ENCODE data around the gene GABRB2.
"Not testable (repeated sequence)": the region's sequence is repeated elsewhere in the genome, so short reads cannot be mapped to it uniquely, and the experiment has no call there.

- TF ChIP-seq, protein P1, sequence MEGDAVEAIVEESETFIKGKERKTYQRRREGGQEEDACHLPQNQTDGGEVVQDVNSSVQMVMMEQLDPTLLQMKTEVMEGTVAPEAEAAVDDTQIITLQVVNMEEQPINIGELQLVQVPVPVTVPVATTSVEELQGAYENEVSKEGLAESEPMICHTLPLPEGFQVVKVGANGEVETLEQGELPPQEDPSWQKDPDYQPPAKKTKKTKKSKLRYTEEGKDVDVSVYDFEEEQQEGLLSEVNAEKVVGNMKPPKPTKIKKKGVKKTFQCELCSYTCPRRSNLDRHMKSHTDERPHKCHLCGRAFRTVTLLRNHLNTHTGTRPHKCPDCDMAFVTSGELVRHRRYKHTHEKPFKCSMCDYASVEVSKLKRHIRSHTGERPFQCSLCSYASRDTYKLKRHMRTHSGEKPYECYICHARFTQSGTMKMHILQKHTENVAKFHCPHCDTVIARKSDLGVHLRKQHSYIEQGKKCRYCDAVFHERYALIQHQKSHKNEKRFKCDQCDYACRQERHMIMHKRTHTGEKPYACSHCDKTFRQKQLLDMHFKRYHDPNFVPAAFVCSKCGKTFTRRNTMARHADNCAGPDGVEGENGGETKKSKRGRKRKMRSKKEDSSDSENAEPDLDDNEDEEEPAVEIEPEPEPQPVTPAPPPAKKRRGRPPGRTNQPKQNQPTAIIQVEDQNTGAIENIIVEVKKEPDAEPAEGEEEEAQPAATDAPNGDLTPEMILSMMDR (IDR thresholded peaks at IDR 0.05; ENCODE audit: borderline replicate concordance, extremely low read depth, low read length, poor library complexity, severe bottlenecking), result not testable (repeated sequence)
- TF ChIP-seq EZH2 (IDR thresholded peaks at IDR 0.05; ENCODE audit: borderline replicate concordance, low read depth, low read length, severe bottlenecking), result not testable (repeated sequence)
These were observed 249.1 kb downstream of the GABRB2 start for GRCh38 chr5:161297388-161297787.
